Type B pancreatic cell (in vitro differentiated cells): ENCODE data around the gene FKBP1A. TPM values are rescaled to one million over a fixed set of nuclear protein-coding genes. Genes with fewer than 3 reads are reported as not detected.
A peak's percentile ranks its signal among the peaks of the same experiment; 100 is the strongest.

Experiments used
- DNase-seq: peaks from one replicate; pipeline ENCODE4 v3.0.0; 2021; ENCODE audit warnings: mixed read lengths; ENCODE audit not compliant: unreplicated experiment; ENCODE audit errors: extremely low spot score
- H3K27ac Mint-ChIP-seq: 2 replicates; pipeline ENCODE4 v1.8.0; 2021; ENCODE audit warnings: mild to moderate bottlenecking, mixed read lengths
- H3K27me3 Mint-ChIP-seq: 2 replicates; pipeline ENCODE4 v1.8.0; 2021; ENCODE audit warnings: mixed read lengths
- H3K36me3 Mint-ChIP-seq: 2 replicates; pipeline ENCODE4 v1.8.0; 2021; ENCODE audit warnings: mixed read lengths
- H3K4me1 Mint-ChIP-seq: one replicate; pipeline ENCODE4 v1.8.0; 2021; ENCODE audit warnings: mixed read lengths; ENCODE audit not compliant: unreplicated experiment
- H3K4me3 Mint-ChIP-seq: 2 replicates; pipeline ENCODE4 v1.8.0; 2021; ENCODE audit warnings: mild to moderate bottlenecking, mixed read lengths
- H3K9me3 Mint-ChIP-seq: 2 replicates; pipeline ENCODE4 v1.8.0; 2021; ENCODE audit warnings: mixed read lengths
- long read RNA-seq: library from polyadenylated mRNA; unstranded; transcript quantifications from one replicate; pipeline ENCODE4 v2.0.0, GENCODE V29; 2020
- total RNA-seq: library from RNA; stranded (reverse); gene quantifications from 2 replicates; pipeline ENCODE4 v1.2.1, GENCODE V29; 2021; ENCODE audit warnings: low replicate concordance
- TF ChIP-seq, protein P1 (sequence below): fragments of 200-600 bp; sonication (generic); conservative IDR thresholded peaks from 2 replicates; pipeline ENCODE4 v1.5.0; 2021; ENCODE audit warnings: antibody characterized with exemption, mild to moderate bottlenecking

Gene FKBP1A
- 149 and 177 TPM in 2 replicates for total RNA-seq
- long read RNA-seq, transcript FKBP1A-204 (5 exons, 1,622 nt): major isoform, 584 of 638 reads
- long read RNA-seq, transcript FKBP1A-203 (4 exons, 976 nt): minor isoform, 21 of 638 reads
- long read RNA-seq, partial matches to known transcripts: 19 of 638 reads
- long read RNA-seq, other reads (novel, unspliced or antisense): 12 of 638 reads

- Mint-ChIP-seq H3K4me1 (peaks cover 37% of the 10 kb centered on the region), H3K4me3 (peak within 1 kb of the TSS; percentile 98), H3K36me3 (no peaks in the 10 kb centered on the region), H3K9me3 (no peaks in the 10 kb centered on the region), H3K27ac (peak within 1 kb of the TSS; percentile 85), H3K27me3 (peaks cover 40% of the 10 kb centered on the region)
- DNase-seq: peak; percentile 87
- TF ChIP-seq, protein P1, sequence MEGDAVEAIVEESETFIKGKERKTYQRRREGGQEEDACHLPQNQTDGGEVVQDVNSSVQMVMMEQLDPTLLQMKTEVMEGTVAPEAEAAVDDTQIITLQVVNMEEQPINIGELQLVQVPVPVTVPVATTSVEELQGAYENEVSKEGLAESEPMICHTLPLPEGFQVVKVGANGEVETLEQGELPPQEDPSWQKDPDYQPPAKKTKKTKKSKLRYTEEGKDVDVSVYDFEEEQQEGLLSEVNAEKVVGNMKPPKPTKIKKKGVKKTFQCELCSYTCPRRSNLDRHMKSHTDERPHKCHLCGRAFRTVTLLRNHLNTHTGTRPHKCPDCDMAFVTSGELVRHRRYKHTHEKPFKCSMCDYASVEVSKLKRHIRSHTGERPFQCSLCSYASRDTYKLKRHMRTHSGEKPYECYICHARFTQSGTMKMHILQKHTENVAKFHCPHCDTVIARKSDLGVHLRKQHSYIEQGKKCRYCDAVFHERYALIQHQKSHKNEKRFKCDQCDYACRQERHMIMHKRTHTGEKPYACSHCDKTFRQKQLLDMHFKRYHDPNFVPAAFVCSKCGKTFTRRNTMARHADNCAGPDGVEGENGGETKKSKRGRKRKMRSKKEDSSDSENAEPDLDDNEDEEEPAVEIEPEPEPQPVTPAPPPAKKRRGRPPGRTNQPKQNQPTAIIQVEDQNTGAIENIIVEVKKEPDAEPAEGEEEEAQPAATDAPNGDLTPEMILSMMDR: peak; percentile 45
Measured at GRCh38 chr20:1392693-1393506, at the start of gene FKBP1A. Gene FKBP1A (minus strand): TSS chr20:1393054. CDS start chr20:1392998, 56 bp downstream.

GRCh38 chr20:1442304-1442703, 49.5 kb upstream of the FKBP1A start:
- H3K9me3 Mint-ChIP-seq: no peaks in the 10 kb centered on the region
- no peak overlapping the region for H3K4me3 Mint-ChIP-seq
- no peaks in the 10 kb centered on the region for H3K27me3 Mint-ChIP-seq
- TF ChIP-seq, protein P1: no peak
- peaks cover 2% of the 10 kb centered on the region for H3K4me1 Mint-ChIP-seq
- H3K27ac Mint-ChIP-seq: no peak overlapping the region
- peaks cover 18% of the 10 kb centered on the region for H3K36me3 Mint-ChIP-seq
- no peak for DNase-seq

DNA sequence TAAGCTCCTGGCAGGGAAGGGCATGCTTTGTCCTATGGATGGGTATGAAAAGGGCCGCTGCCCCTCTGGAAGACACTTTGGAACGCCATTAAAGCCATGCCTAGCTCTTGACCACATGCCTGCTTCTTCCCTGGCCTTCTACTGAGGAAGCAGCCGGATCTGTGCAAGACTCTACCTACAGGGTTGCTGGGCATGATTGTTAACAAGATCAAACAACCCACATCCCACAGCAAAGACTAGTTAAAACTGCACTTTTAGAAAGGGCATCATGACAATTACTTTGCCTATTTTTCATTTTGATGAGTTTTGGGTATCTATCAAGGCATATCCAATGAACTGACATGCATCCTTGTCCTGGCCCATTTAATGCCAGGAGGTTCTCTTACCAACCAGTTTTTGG, 48.3 kb upstream of the FKBP1A start:
- H3K4me3 Mint-ChIP-seq: no peak overlapping the region
- no peaks in the 10 kb centered on the region for H3K9me3 Mint-ChIP-seq
- TF ChIP-seq, protein P1: no peak
- H3K4me1 Mint-ChIP-seq: peaks cover 4% of the 10 kb centered on the region
- H3K27ac Mint-ChIP-seq: no peak overlapping the region
- H3K27me3 Mint-ChIP-seq: no peaks in the 10 kb centered on the region
- DNase-seq: no peak
- peaks cover 18% of the 10 kb centered on the region for H3K36me3 Mint-ChIP-seq

GRCh38 chr20:1440024-1440423, 47.2 kb upstream of the FKBP1A start:
- no peak for DNase-seq
- no peak overlapping the region for H3K4me3 Mint-ChIP-seq
- TF ChIP-seq, protein P1: no peak
- H3K27ac Mint-ChIP-seq: no peak overlapping the region
- H3K4me1 Mint-ChIP-seq: peaks cover 4% of the 10 kb centered on the region
- no peaks in the 10 kb centered on the region for H3K27me3 Mint-ChIP-seq
- peaks cover 13% of the 10 kb centered on the region for H3K36me3 Mint-ChIP-seq
- no peaks in the 10 kb centered on the region for H3K9me3 Mint-ChIP-seq

DNA sequence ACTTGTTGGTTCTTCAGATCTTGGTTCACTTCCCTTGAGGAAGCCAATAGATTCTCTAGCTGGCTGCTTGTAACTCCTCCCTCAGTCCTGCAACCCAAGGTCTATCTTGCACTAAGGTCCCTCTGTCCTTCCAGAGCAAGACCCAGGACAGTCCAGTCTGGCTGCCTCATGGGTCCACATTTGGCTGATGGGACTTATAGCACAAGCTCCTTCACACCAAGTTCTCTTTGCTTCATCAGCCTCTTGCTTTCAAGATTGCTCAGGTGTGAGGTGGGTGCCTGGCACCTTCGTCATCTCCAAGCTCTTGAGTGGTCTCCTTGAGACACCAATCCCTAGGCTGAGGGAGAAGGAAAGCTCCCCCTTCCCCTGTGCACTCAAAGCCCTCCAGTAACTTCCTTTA, 45.5 kb upstream of the FKBP1A start:
- no peaks in the 10 kb centered on the region for H3K27me3 Mint-ChIP-seq
- H3K4me3 Mint-ChIP-seq: no peak overlapping the region
- H3K9me3 Mint-ChIP-seq: no peaks in the 10 kb centered on the region
- no peak for DNase-seq
- H3K4me1 Mint-ChIP-seq: peaks cover 4% of the 10 kb centered on the region
- no peak overlapping the region for H3K27ac Mint-ChIP-seq
- TF ChIP-seq, protein P1: no peak
- H3K36me3 Mint-ChIP-seq: peaks cover 13% of the 10 kb centered on the region
